CD4-positive, alpha-beta T cell treated with Interferon gamma for 1 hour (primary cell): ENCODE results near the gene LAG3.

Experiments used
- DNase-seq: peaks from one replicate; pipeline ENCODE4 v3.0.0-alpha.2; 2020

The LAG3 gene

GRCh38 chr12:6753772-6754356, 18.5 kb upstream of the LAG3 start:
- no peak for DNase-seq

GRCh38 chr12:6754411-6754810, 17.9 kb upstream of the LAG3 start:
- no peak for DNase-seq

GRCh38 chr12:6757028-6757690, 15.2 kb upstream of the LAG3 start:
- no peak for DNase-seq

GRCh38 chr12:6758506-6759095, 13.7 kb upstream of the LAG3 start:
- DNase-seq = no peak

- no peak for DNase-seq
These were observed 12.6 kb upstream of the LAG3 start for GRCh38 chr12:6759741-6760140.

DNA sequence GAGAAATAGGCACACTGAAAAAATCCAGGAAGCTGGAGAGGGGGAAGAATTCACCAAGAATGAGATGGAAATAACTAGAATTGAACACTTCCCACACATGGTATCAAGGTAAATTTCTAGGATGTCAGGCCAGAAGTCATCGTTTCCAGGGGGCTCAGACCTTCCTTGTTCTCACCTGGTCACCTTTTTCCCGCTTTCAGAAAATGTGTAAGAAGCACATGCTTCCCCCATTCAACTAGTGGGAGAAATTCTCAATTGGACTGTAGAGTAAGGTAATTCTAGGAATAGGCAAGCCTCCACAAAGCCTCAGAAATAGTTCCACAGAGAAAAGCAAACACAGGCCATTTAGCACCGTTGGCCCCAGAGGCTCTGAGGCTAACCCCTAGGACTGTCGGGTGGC, 8.9 kb upstream of the LAG3 start:
- DNase-seq = no peak

GRCh38 chr12:6764011-6764828, 8.1 kb upstream of the LAG3 start:
- DNase-seq = peak; percentile 74

DNA sequence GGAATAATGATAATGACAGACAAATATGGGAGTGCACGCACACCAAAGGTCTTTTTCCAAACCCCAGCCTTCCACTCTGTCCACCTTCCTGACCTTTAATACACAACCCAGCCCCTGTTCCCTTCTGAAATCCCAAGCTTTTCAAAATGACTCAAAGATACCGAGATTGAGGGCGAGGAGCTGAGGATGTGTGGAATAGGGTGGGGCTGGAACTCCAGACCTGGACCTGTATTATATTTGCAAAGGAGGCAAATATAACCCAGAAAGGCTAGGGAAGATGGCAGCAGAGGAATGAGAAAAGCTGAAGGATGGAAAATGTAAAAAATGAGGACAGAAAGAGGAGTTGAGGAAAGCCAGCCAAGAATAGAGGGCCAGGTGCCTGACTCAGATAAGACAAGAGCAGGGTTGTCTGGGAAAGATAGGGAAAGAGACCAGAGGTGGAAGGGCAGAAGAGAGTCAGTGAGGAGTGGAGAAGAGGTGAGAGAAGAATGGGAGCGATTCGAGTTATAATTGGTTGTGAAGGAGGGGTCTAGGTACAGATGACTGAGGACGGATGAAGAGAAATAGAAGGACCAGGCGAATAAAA, 7.2 kb upstream of the LAG3 start:
- DNase-seq = no peak

DNA sequence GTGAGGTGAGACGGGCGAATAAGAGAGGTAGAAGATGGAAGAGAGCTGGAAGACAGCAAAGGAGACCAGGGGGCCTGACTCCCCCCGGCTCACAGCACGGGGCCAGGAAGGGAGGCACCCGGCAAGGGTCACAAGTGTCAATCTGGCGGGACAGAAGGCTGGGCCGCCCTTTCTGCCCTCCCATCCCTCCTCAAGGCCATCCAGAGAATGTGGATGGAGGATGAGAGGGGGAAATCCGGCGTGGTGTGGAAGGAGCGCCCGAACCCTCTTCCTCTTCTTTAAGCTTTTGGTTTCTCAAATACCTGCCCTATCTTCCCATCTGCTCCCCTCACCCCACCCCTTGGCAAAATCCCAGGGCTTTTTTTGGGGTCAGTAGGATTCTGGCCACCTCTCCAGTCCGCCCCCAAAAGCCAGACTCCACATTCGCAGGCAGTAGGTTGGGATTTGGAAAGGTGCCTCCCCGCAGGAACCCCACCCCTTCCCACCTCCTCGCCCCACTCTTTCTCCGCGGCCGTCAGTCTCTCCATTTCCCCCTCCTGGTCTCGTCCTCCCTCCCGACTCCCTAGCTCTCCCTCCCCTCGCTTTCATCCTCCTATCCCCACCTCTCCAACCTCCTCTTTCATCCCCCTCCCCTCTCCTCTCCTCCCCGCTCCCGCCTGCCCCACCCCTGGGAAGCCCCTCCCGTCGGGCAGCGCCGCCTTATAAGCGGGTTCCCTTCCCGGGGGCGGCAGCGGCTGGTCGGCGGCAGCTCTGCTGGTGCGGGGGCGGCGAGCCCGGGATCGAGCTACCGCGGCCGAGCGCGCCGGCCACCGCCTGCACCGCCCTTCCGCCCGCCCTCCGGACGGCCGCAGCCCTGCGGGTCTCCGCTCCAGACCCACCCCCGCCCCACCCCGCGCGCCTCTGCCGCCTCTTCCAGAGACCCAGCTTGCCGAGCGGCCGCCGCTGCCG, 6.4 kb upstream of the LAG3 start, which contains the start of gene PTMS:
PTMS (plus strand) TSS at position 730 of the 948 bp plus-strand sequence. CDS start 343 bp downstream, outside the sequence.
- DNase-seq = no peak

- DNase-seq = peak; percentile 38
These were observed 5.5 kb upstream of the LAG3 start for GRCh38 chr12:6766651-6767349.

- DNase-seq = no peak
These were observed 4.7 kb upstream of the LAG3 start for GRCh38 chr12:6767353-6768319.

GRCh38 chr12:6768437-6768914, 3.8 kb upstream of the LAG3 start:
- no peak for DNase-seq

GRCh38 chr12:6768990-6769389, 3.3 kb upstream of the LAG3 start:
- DNase-seq = no peak

DNA sequence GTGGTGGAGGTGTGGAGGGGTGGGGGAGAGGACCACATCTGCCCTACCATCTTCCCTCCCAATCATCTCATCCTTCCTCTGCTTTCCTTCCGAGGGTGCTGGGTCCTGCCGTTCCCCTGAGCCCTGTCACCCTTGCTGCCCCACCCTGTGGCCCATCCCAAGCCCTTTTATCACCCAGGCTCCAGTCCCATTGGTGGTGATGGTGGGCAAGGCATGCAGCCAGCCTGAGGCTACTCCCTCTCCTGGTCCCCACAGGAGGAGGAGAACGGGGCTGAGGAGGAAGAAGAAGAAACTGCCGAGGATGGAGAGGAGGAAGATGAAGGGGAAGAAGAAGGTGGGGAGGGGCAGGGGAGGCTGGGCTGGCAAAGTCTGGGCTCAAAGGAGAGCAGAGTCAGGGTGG, 2.7 kb upstream of the LAG3 start:
- no peak for DNase-seq

DNA sequence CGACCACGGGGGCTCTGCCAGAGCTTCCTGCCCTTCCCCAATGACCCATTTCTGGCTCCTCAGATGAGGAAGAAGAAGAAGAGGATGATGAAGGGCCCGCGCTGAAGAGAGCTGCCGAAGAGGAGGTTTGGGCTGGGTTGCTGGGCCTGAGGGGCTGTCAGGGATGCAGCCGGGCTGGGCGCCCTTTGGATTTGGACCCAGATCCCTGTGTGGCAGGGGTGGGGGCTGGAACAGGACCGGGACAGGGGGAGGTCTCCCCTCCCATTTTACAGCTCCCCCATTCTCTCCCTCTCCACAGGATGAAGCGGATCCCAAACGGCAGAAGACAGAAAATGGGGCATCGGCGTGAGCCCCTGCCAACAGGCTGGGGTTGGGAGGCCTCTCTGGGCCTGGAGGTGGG, 2.2 kb upstream of the LAG3 start:
- no peak for DNase-seq

DNA sequence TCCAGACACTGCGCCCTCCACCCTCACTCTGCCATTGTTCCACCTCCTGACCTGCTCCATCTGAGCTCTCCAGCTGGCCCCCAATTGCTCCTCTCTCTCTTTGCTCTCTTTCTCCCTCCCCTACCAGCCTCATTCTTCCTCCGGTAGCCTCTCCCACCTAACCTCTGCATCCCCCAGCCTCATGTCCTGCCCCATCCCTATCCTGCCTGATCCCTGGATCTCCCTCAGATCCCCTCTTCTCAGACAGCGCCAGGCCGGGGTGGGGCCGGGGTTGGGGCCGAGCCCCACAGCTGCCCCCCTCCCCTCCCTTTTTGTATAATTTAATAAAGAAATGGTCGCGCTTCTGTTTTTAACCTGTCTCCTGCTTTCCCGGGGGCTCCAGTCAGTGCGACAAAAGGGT, 1.7 kb upstream of the LAG3 start:
- DNase-seq = no peak

GRCh38 chr12:6771091-6771495, 1.2 kb upstream of the LAG3 start:
- DNase-seq = no peak

DNA sequence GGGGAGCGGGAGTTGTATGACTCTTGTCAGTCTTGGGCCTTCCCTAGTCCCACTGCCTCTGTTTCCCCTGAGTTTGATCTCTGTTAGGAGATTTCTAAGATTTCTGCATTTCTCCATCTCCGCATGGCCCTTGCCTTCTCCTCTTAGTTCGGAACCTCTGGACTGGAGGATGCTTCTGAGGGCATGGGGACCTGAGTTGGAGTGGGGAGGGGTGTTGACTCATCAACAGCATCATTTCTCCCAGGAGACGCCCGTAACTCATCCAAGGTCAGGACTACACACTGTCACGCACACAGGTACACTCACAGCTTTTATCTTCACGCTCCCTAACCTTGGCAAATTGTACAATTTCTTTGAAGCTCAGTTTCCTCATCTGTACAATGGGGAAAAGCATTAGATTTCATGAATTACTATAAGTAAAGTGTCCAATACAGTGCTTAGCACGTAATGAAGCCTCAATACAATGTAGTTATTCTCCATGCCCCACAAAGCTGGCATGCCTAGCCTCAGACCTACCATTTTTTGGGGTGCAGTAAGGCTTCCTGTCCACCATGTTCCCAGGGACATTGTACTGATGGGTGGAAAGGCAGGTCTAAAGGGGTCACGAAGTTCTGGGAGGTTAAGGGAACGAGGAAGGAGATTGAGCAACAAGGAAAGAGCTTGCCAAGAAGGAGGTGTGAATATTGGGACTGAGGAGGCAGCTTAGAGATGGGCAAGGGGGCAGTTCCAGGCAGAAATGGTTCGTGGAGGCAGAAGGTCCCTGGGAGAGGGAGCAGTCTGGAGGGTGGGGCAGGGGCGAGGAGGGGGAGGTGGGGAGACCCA, 600 bp upstream of the LAG3 start:
- DNase-seq = no peak
